K562 (cell line): ENCODE data around the gene SLC37A4. TPM values are rescaled to one million over a fixed set of nuclear protein-coding genes. Genes with fewer than 3 reads are reported as not detected.

ENCODE experiments used
- BMI1 ChIP-seq: fragments of 150-350 bp; IDR thresholded peaks from 2 replicates; pipeline ENCODE4 v1.6.1; 2014; ENCODE audit warnings: low read length
- FOXO4 ChIP-seq: fragments of 450-650 bp; formaldehyde crosslinking; IDR thresholded peaks from 2 replicates; pipeline ENCODE4 v1.4.0; 2020; ENCODE audit warnings: mild to moderate bottlenecking, moderate library complexity
- HMG20A ChIP-seq: fragments of 450-650 bp; formaldehyde crosslinking; conservative IDR thresholded peaks from 2 replicates; pipeline ENCODE4 v1.4.0; 2020; ENCODE audit warnings: mild to moderate bottlenecking, mixed read lengths
- HOXB6 ChIP-seq: fragments of 250-450 bp; sonication (Bioruptor Pico); IDR thresholded peaks from 2 replicates; pipeline ENCODE4 v1.5.1; 2022; ENCODE audit warnings: mild to moderate bottlenecking, borderline replicate concordance
- JUND ChIP-seq, 2 experiments: IDR thresholded peaks; 2 replicates in 1 of 2; 3 replicates in 1 of 2; pipeline ENCODE4 v1.6.1; 2011; ENCODE audit warnings: borderline replicate concordance in 2 of 2, low read depth in 2 of 2, low read length in 2 of 2, improper control_type of control experiment in 1 of 2, missing biosample characterization in 1 of 2, missing genetic modification characterization in 1 of 2, missing genetic modification reagents in 1 of 2
- PBX2 ChIP-seq, 2 experiments: IDR thresholded peaks in 1 of 2; conservative IDR thresholded peaks in 1 of 2; 2 replicates each; pipeline ENCODE4 v1.6.1; 2016; ENCODE audit warnings: low read depth in 2 of 2, mild to moderate bottlenecking in 1 of 2, missing compliant biosample characterization in 1 of 2, missing genetic modification characterization in 1 of 2, moderate library complexity in 1 of 2
- RUNX1 ChIP-seq: sonication (generic); IDR thresholded peaks from 2 replicates; pipeline ENCODE4 v1.6.1; 2016; ENCODE audit warnings: antibody characterized with exemption, low read depth
- SAFB ChIP-seq: fragments of 200-400 bp; formaldehyde crosslinking; IDR thresholded peaks from 2 replicates; pipeline ENCODE4 v1.6.1; 2017; ENCODE audit warnings: low read depth, low read length, borderline replicate concordance
- SRSF3 ChIP-seq: fragments of 200-400 bp; formaldehyde crosslinking; IDR thresholded peaks from 2 replicates; pipeline ENCODE4 v1.6.1; 2016; ENCODE audit warnings: mild to moderate bottlenecking, low read length, moderate library complexity; ENCODE audit not compliant: insufficient read depth
- SRSF7 ChIP-seq: fragments of 200-400 bp; formaldehyde crosslinking; optimal IDR thresholded peaks from 2 replicates; pipeline ENCODE3; 2017; ENCODE audit warnings: mild to moderate bottlenecking, low read depth, low read length
- TRIM24 ChIP-seq, 2 experiments: fragments of 450-650 bp; IDR thresholded peaks; 2 replicates each; pipeline ENCODE4 v1.6.1; 2016
- ZC3H4 ChIP-seq: sonication (generic); formaldehyde crosslinking; IDR thresholded peaks from 2 replicates; pipeline ENCODE4 v1.9.0; 2021; ENCODE audit warnings: missing genetic modification reagents, borderline replicate concordance
- ZNF347 ChIP-seq: fragments of 450-650 bp; formaldehyde crosslinking; IDR thresholded peaks from 2 replicates; pipeline ENCODE4 v1.4.0; 2020; ENCODE audit warnings: low read depth, mild to moderate bottlenecking, moderate library complexity
- polyA plus RNA-seq, 8 experiments: library from polyadenylated mRNA; depleted of rRNA in 4 of 8; stranded (reverse) in 5 of 8; unstranded in 3 of 8; fragments of >200 nt; fragmentation: Nextera tagmentation in 2 of 8; fragmentation: Illumina TruSeq in 1 of 8; extraction: Ambion mirVana in 2 of 8; extraction: Trizol in 1 of 8; gene quantifications; 2 replicates each; pipeline versions ENCODE4 v1.2.1 to v1.2.3, GENCODE V29; 2011 to 2014; ENCODE audit warnings: inconsistent platforms in 1 of 8, missing spikeins in 1 of 8
- total RNA-seq, 7 experiments: library from RNA; depleted of rRNA in 6 of 7; stranded (reverse); fragments of >200 nt in 6 of 7; fragmentation: Illumina TruSeq in 2 of 7; extraction: Trizol in 2 of 7; gene quantifications; 2 replicates each; pipeline versions ENCODE4 v1.2.1 to v1.2.3, GENCODE V29; 2011 to 2021; ENCODE audit warnings: low replicate concordance in 1 of 7
- TF ChIP-seq, protein P1 (sequence below): sonication (generic); formaldehyde crosslinking; IDR thresholded peaks from 2 replicates; pipeline ENCODE4 v1.8.1; 2023; ENCODE audit warnings: mild to moderate bottlenecking, missing genetic modification reagents
- TF ChIP-seq, protein P2 (sequence below): sonication (generic); formaldehyde crosslinking; IDR thresholded peaks from 2 replicates; pipeline ENCODE4 v1.8.1; 2023; ENCODE audit warnings: missing genetic modification reagents, mild to moderate bottlenecking, borderline replicate concordance

SLC37A4 gene
- total and polyA plus RNA-seq, 9 of the 15 experiments (the other 6 are each of a cell fraction or from before 2014, with no cell fraction given) = 24.7 to 73.9 (median 40.7) TPM

GRCh38 chr11:119057000-119057769 is 26.5 kb upstream of the SLC37A4 start, which contains the start of gene HYOU1 (continued):
- TF ChIP-seq, protein P1, sequence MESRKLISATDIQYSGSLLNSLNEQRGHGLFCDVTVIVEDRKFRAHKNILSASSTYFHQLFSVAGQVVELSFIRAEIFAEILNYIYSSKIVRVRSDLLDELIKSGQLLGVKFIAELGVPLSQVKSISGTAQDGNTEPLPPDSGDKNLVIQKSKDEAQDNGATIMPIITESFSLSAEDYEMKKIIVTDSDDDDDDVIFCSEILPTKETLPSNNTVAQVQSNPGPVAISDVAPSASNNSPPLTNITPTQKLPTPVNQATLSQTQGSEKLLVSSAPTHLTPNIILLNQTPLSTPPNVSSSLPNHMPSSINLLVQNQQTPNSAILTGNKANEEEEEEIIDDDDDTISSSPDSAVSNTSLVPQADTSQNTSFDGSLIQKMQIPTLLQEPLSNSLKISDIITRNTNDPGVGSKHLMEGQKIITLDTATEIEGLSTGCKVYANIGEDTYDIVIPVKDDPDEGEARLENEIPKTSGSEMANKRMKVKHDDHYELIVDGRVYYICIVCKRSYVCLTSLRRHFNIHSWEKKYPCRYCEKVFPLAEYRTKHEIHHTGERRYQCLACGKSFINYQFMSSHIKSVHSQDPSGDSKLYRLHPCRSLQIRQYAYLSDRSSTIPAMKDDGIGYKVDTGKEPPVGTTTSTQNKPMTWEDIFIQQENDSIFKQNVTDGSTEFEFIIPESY (CRISPR knock-in tag) = no peak
- TF ChIP-seq FOXO4 (CRISPR knock-in tag) (no peak), ZNF347 (CRISPR knock-in tag) (no peak), BMI1 (no peak), HOXB6 (CRISPR knock-in tag) (no peak), SRSF7 (no peak), PBX2 (CRISPR knock-in tag; IDR thresholded peaks at IDR 0.05; ENCODE audit: low read depth) (no peak), PBX2 (tag; conservative IDR thresholded peaks at IDR 0.05; ENCODE audit: low read depth) (no peak), SRSF3 (no peak), ZC3H4 (CRISPR knock-in tag) (no peak), TRIM24 (IDR thresholded peaks at IDR 0.05) (no peak), RUNX1 (no peak), JUND (IDR thresholded peaks at IDR 0.05; ENCODE audit: borderline replicate concordance, low read depth, low read length) (no peak; the same call in 1 of the 2 replicates), JUND (tag; IDR thresholded peaks at IDR 0.05; ENCODE audit: borderline replicate concordance, low read depth, low read length) (no peak), SAFB (no peak), HMG20A (CRISPR knock-in tag) (no peak)
- TF ChIP-seq, protein P2, sequence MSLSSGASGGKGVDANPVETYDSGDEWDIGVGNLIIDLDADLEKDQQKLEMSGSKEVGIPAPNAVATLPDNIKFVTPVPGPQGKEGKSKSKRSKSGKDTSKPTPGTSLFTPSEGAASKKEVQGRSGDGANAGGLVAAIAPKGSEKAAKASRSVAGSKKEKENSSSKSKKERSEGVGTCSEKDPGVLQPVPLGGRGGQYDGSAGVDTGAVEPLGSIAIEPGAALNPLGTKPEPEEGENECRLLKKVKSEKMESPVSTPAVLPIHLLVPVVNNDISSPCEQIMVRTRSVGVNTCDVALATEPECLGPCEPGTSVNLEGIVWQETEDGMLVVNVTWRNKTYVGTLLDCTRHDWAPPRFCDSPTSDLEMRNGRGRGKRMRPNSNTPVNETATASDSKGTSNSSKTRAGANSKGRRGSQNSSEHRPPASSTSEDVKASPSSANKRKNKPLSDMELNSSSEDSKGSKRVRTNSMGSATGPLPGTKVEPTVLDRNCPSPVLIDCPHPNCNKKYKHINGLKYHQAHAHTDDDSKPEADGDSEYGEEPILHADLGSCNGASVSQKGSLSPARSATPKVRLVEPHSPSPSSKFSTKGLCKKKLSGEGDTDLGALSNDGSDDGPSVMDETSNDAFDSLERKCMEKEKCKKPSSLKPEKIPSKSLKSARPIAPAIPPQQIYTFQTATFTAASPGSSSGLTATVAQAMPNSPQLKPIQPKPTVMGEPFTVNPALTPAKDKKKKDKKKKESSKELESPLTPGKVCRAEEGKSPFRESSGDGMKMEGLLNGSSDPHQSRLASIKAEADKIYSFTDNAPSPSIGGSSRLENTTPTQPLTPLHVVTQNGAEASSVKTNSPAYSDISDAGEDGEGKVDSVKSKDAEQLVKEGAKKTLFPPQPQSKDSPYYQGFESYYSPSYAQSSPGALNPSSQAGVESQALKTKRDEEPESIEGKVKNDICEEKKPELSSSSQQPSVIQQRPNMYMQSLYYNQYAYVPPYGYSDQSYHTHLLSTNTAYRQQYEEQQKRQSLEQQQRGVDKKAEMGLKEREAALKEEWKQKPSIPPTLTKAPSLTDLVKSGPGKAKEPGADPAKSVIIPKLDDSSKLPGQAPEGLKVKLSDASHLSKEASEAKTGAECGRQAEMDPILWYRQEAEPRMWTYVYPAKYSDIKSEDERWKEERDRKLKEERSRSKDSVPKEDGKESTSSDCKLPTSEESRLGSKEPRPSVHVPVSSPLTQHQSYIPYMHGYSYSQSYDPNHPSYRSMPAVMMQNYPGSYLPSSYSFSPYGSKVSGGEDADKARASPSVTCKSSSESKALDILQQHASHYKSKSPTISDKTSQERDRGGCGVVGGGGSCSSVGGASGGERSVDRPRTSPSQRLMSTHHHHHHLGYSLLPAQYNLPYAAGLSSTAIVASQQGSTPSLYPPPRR (CRISPR knock-in tag) = no peak
